H9 (cell line): ENCODE results near the gene NKAIN2. TPM values are rescaled to one million over a fixed set of nuclear protein-coding genes. Genes with fewer than 3 reads are reported as not detected.

ENCODE experiments used
- DNase-seq: peaks from one replicate; pipeline ENCODE4 v3.0.0-alpha.2; 2017
- H2AFZ ChIP-seq: one replicate; pipeline ENCODE4 v1.6.1; 2013; ENCODE audit warnings: mild to moderate bottlenecking, low read length, control low read depth, moderate library complexity
- H2AK5ac ChIP-seq: 2 replicates; pipeline ENCODE4 v1.6.1; 2013; ENCODE audit warnings: low read length, control low read depth, mixed read lengths; ENCODE audit not compliant: insufficient read length
- H2BK120ac ChIP-seq: one replicate; pipeline ENCODE4 v1.6.1; 2013; ENCODE audit warnings: low read depth, mild to moderate bottlenecking, low read length, control low read depth, inconsistent platforms; ENCODE audit not compliant: poor library complexity, severe bottlenecking
- H2BK12ac ChIP-seq: 2 replicates; pipeline ENCODE4 v1.6.1; 2013; ENCODE audit warnings: low read length, control low read depth, mixed read lengths, low read depth; ENCODE audit not compliant: insufficient read length
- H2BK15ac ChIP-seq: 2 replicates; pipeline ENCODE4 v1.6.1; 2013; ENCODE audit warnings: low read depth, low read length, control low read depth
- H2BK20ac ChIP-seq: one replicate; pipeline ENCODE4 v1.6.1; 2013; ENCODE audit warnings: low read depth, mild to moderate bottlenecking, low read length, control low read depth, inconsistent platforms; ENCODE audit not compliant: poor library complexity, severe bottlenecking
- H2BK5ac ChIP-seq: 2 replicates; pipeline ENCODE4 v1.6.1; 2013; ENCODE audit warnings: low read length, control low read depth, mixed read lengths; ENCODE audit not compliant: insufficient read length
- H3K14ac ChIP-seq: 2 replicates; pipeline ENCODE4 v1.6.1; 2013; ENCODE audit warnings: low read length, control low read depth; ENCODE audit not compliant: insufficient read depth
- H3K18ac ChIP-seq: 2 replicates; pipeline ENCODE4 v1.6.1; 2013; ENCODE audit warnings: low read depth, mild to moderate bottlenecking, mixed read lengths, low read length, control low read depth; ENCODE audit not compliant: insufficient read length
- H3K23ac ChIP-seq: 2 replicates; pipeline ENCODE4 v1.6.1; 2013; ENCODE audit warnings: low read length, control low read depth, mixed read lengths, low read depth; ENCODE audit not compliant: insufficient read length
- H3K23me2 ChIP-seq: 2 replicates; pipeline ENCODE4 v1.6.1; 2013; ENCODE audit warnings: low read depth, mild to moderate bottlenecking, mixed read lengths, low read length, control low read depth; ENCODE audit not compliant: insufficient read length, poor library complexity, severe bottlenecking
- H3K27ac ChIP-seq: 2 replicates; pipeline ENCODE4 v1.5.1; 2013; ENCODE audit warnings: low read length, control low read depth, mixed read lengths, low read depth; ENCODE audit not compliant: insufficient read length
- H3K27me3 ChIP-seq: 2 replicates; pipeline ENCODE4 v1.6.1; 2013; ENCODE audit warnings: low read length, control low read depth, inconsistent platforms; ENCODE audit not compliant: insufficient read depth
- H3K4ac ChIP-seq: 2 replicates; pipeline ENCODE4 v1.6.1; 2013; ENCODE audit warnings: low read depth, mild to moderate bottlenecking, control low read depth, inconsistent platforms, low read length, moderate library complexity
- H3K4me1 ChIP-seq: 2 replicates; pipeline ENCODE4 v1.6.1; 2013; ENCODE audit warnings: low read length, control low read depth, inconsistent platforms; ENCODE audit not compliant: insufficient read depth
- H3K4me2 ChIP-seq: 2 replicates; pipeline ENCODE4 v1.6.1; 2013; ENCODE audit warnings: low read length, control low read depth, mixed read lengths; ENCODE audit not compliant: insufficient read length, insufficient read depth
- H3K56ac ChIP-seq: 2 replicates; pipeline ENCODE4 v1.6.1; 2013; ENCODE audit warnings: low read depth, mild to moderate bottlenecking, mixed read lengths, low read length, control low read depth; ENCODE audit not compliant: insufficient read length
- H3K79me1 ChIP-seq: 2 replicates; pipeline ENCODE4 v1.6.1; 2013; ENCODE audit warnings: low read depth, mild to moderate bottlenecking, moderate library complexity, low read length, control low read depth, inconsistent platforms; ENCODE audit not compliant: insufficient read depth, poor library complexity, severe bottlenecking
- H3K79me2 ChIP-seq: 2 replicates; pipeline ENCODE4 v1.6.1; 2013; ENCODE audit warnings: low read length, control low read depth, inconsistent platforms; ENCODE audit not compliant: insufficient read depth
- H3K9ac ChIP-seq: 2 replicates; pipeline ENCODE4 v1.6.1; 2013; ENCODE audit warnings: low read length, control low read depth, mixed read lengths; ENCODE audit not compliant: insufficient read length; ENCODE audit errors: extremely low read depth
- H3K9me3 ChIP-seq: one replicate; pipeline ENCODE4 v1.6.1; 2013; ENCODE audit warnings: low read depth, low read length, inconsistent platforms; ENCODE audit not compliant: control insufficient read depth
- H3T11ph ChIP-seq: one replicate; pipeline ENCODE4 v1.6.1; 2013; ENCODE audit warnings: mild to moderate bottlenecking, low read length, control low read depth, inconsistent platforms
- H4K20me1 ChIP-seq: one replicate; pipeline ENCODE4 v1.6.1; 2013; ENCODE audit not compliant: control insufficient read depth, insufficient read length, insufficient read depth
- H4K5ac ChIP-seq: 2 replicates; pipeline ENCODE4 v1.6.1; 2013; ENCODE audit warnings: low read depth, mild to moderate bottlenecking, mixed read lengths, low read length, control low read depth; ENCODE audit not compliant: insufficient read length
- H4K8ac ChIP-seq: replicated peaks from 2 replicates; pipeline ENCODE4 v1.6.1; 2013; ENCODE audit warnings: low read length, control low read depth, mixed read lengths, low read depth; ENCODE audit not compliant: insufficient read length
- H4K91ac ChIP-seq: 2 replicates; pipeline ENCODE4 v1.6.1; 2013; ENCODE audit warnings: low read depth, mild to moderate bottlenecking, moderate library complexity, mixed read lengths, low read length, control low read depth; ENCODE audit not compliant: insufficient read length
- H3K27ac Mint-ChIP-seq, 3 experiments: 2 replicates in 2 of 3; 3 replicates in 1 of 3; pipeline ENCODE4 v1.8.0; 2020 to 2021; ENCODE audit warnings: mixed read lengths in 3 of 3, mild to moderate bottlenecking in 1 of 3, moderate library complexity in 1 of 3
- H3K27me3 Mint-ChIP-seq: 2 replicates; pipeline ENCODE4 v1.8.0; 2021; ENCODE audit warnings: low read depth, mild to moderate bottlenecking, moderate library complexity, mixed read lengths
- H3K36me3 Mint-ChIP-seq, 3 experiments: 2 replicates in 2 of 3; 3 replicates in 1 of 3; pipeline ENCODE4 v1.8.0; 2020 to 2021; ENCODE audit warnings: low read depth in 3 of 3, mixed read lengths in 3 of 3; ENCODE audit not compliant: insufficient read depth in 1 of 3
- H3K4me1 Mint-ChIP-seq, 2 experiments: 2 replicates each; pipeline ENCODE4 v1.8.0; 2020; ENCODE audit warnings: mixed read lengths in 2 of 2
- H3K4me3 Mint-ChIP-seq, 2 experiments: 2 replicates in 1 of 2; 3 replicates in 1 of 2; pipeline ENCODE4 v1.8.0; 2020 to 2021; ENCODE audit warnings: mild to moderate bottlenecking in 2 of 2, mixed read lengths in 2 of 2, moderate library complexity in 1 of 2
- H3K9me3 Mint-ChIP-seq, 2 experiments: 2 replicates in 1 of 2; 3 replicates in 1 of 2; pipeline ENCODE4 v1.8.0; 2020; ENCODE audit warnings: mild to moderate bottlenecking in 2 of 2, mixed read lengths in 2 of 2, moderate library complexity in 1 of 2
- WGBS: extraction: QIAGEN DNeasy Blood & Tissue Kit; methylation state at CpG from one replicate; pipeline ENCODE4 v1.1.7; 2013; ENCODE audit warnings: missing lambda C conversion rate, low lambda C conversion rate, mixed read lengths; ENCODE audit not compliant: insufficient read length; ENCODE audit errors: extremely low coverage; 5-methylcytosine and 5-hydroxymethylcytosine counted together
- total RNA-seq: library from RNA; stranded (reverse); gene quantifications from 2 replicates; pipeline ENCODE4 v1.2.1, GENCODE V29; 2021
- TF ChIP-seq, protein P1 (sequence below): fragments of 200-600 bp; sonication (generic); conservative IDR thresholded peaks from 3 replicates; pipeline ENCODE4 v1.8.0; 2021; ENCODE audit warnings: antibody characterized with exemption, mild to moderate bottlenecking

The NKAIN2 gene
- total RNA-seq, 1 experiment from 2014 or later: 0.17 TPM

GRCh38 chr6:123925842-123926399 is 122.3 kb downstream of the NKAIN2 start:
- no peak for DNase-seq
- no peak overlapping the region for H4K5ac ChIP-seq
- no peak overlapping the region for H3K4me2 ChIP-seq
- no peak overlapping the region for H3K4me3 Mint-ChIP-seq
- H2BK5ac ChIP-seq: no peak overlapping the region
- H4K91ac ChIP-seq: no peak overlapping the region
- no CpG with 5 or more reads among the region's 1 CpG for WGBS
- no peak overlapping the region for H3K23ac ChIP-seq
- H3K18ac ChIP-seq: no peak overlapping the region
- H3K27me3 ChIP-seq: no peaks in the 10 kb centered on the region; the same call in 1 of the 2 replicates
- no peaks in the 10 kb centered on the region for H3K23me2 ChIP-seq
- H3K4me1 Mint-ChIP-seq: no peaks in the 10 kb centered on the region
- no peak overlapping the region for H3K14ac ChIP-seq
- no peaks in the 10 kb centered on the region for H4K20me1 ChIP-seq
- H2AK5ac ChIP-seq: no peak overlapping the region
- H2AFZ ChIP-seq: no peak overlapping the region
- H3K9me3 Mint-ChIP-seq: no peaks in the 10 kb centered on the region
- no peak overlapping the region for H3K27ac Mint-ChIP-seq
- no peak overlapping the region for H4K8ac ChIP-seq
- no peaks in the 10 kb centered on the region for H3K9me3 ChIP-seq
- H2BK15ac ChIP-seq: no peak overlapping the region
- TF ChIP-seq, protein P1, sequence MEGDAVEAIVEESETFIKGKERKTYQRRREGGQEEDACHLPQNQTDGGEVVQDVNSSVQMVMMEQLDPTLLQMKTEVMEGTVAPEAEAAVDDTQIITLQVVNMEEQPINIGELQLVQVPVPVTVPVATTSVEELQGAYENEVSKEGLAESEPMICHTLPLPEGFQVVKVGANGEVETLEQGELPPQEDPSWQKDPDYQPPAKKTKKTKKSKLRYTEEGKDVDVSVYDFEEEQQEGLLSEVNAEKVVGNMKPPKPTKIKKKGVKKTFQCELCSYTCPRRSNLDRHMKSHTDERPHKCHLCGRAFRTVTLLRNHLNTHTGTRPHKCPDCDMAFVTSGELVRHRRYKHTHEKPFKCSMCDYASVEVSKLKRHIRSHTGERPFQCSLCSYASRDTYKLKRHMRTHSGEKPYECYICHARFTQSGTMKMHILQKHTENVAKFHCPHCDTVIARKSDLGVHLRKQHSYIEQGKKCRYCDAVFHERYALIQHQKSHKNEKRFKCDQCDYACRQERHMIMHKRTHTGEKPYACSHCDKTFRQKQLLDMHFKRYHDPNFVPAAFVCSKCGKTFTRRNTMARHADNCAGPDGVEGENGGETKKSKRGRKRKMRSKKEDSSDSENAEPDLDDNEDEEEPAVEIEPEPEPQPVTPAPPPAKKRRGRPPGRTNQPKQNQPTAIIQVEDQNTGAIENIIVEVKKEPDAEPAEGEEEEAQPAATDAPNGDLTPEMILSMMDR: no peak
- H3K27ac ChIP-seq: no peak overlapping the region
- no peak overlapping the region for H3K56ac ChIP-seq
- no peak overlapping the region for H3K9ac ChIP-seq
- H3K79me2 ChIP-seq: no peaks in the 10 kb centered on the region
- H3K36me3 Mint-ChIP-seq: no peaks in the 10 kb centered on the region
- H3K27me3 Mint-ChIP-seq: peaks cover 75% of the 10 kb centered on the region
- H3K79me1 ChIP-seq: no peaks in the 10 kb centered on the region
- H2BK12ac ChIP-seq: no peak overlapping the region
- H2BK20ac ChIP-seq: no peak overlapping the region
- no peak overlapping the region for H3K4ac ChIP-seq
- no peak overlapping the region for H2BK120ac ChIP-seq
- H3K4me1 ChIP-seq: no peaks in the 10 kb centered on the region
- no peak overlapping the region for H3T11ph ChIP-seq
